ENCODE data around the gene PAGR1.
A peak's percentile ranks its signal among the peaks of the same experiment; 100 is the strongest.

Gene PAGR1

DNA sequence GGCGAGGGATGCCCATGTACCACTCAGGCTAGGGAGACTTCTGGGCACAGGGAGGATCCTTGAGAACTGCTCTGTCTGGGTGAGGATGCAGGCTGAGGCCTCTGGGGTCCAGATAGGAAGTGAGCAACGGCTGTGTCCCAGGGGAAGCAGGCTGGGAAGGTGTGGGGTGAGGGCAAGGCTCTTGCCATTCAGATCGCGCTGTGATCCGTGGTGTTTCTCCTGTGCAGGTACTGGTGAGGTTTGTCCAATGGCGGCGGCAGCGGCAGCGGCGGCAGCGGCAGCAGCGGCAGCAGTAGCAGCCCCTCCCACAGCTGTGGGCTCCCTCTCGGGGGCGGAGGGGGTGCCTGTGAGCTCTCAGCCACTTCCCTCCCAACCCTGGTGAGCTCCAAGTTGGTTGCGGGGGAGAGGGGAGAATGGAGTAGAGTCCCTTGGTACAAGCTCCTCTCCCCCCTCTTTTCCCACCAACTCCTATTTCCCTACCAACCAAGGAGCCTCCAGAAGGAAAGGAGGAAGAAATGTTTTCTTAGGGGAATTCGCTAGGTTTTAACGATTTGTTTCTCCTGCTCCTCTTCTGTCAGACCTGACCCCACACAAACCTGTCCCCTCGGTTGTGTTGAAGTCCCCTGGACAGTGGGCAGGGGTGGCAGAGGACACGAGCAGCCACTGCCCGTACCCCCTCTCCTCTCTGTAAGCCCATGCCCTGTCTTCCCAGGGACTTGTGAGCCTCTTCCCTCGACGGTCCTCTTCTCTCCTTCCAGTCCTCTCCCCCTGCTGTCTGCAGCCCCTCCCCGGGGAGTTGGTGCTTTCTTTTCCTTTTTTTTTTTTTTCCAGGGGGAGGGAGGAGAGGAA is 5.9 kb upstream of the PAGR1 start:
- no peak for ATAC-seq
- TF ChIP-seq SNAI2 (CRISPR knock-in tag; IDR thresholded peaks at IDR 0.05) (no peak), RARB (CRISPR knock-in tag; IDR thresholded peaks at IDR 0.05) (no peak), GLIS3 (CRISPR knock-in tag; IDR thresholded peaks at IDR 0.05) (no peak), OSR1 (CRISPR knock-in tag; IDR thresholded peaks at IDR 0.05) (no peak), CSDC2 (CRISPR knock-in tag; IDR thresholded peaks at IDR 0.05) (no peak), ESRRG (CRISPR knock-in tag; IDR thresholded peaks at IDR 0.05) (no peak), TOX (CRISPR knock-in tag; IDR thresholded peaks at IDR 0.05; ENCODE audit: borderline replicate concordance) (no peak), ZNF8 (CRISPR knock-in tag; IDR thresholded peaks at IDR 0.05) (no peak)

DNA sequence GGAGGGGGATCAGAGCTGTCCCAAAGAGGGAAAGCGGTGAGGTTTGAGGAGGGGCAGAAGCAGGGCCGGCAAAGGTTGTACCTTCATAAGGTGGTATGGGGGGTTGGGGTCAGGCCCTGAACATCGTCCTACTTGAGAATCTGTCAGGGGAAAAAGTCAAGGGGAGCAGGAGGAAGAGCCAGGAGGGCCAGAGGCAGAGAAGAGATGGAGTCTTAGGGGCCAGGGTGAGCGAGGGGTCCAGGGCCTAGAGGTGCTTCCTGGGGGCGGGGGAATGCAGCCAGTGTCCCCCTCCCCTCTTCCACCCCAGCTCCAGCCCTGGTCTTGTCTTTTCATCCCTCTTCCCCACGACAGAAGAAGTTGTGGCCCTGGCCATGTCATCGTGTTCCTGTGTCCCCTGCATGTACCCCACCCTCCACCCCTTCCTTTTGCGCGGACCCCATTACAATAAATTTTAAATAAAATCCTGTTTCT is 5.2 kb upstream of the PAGR1 start:
- no peak for ATAC-seq
- TF ChIP-seq TCF4 (CRISPR knock-in tag; IDR thresholded peaks at IDR 0.05; ENCODE audit: borderline replicate concordance): no peak

DNA sequence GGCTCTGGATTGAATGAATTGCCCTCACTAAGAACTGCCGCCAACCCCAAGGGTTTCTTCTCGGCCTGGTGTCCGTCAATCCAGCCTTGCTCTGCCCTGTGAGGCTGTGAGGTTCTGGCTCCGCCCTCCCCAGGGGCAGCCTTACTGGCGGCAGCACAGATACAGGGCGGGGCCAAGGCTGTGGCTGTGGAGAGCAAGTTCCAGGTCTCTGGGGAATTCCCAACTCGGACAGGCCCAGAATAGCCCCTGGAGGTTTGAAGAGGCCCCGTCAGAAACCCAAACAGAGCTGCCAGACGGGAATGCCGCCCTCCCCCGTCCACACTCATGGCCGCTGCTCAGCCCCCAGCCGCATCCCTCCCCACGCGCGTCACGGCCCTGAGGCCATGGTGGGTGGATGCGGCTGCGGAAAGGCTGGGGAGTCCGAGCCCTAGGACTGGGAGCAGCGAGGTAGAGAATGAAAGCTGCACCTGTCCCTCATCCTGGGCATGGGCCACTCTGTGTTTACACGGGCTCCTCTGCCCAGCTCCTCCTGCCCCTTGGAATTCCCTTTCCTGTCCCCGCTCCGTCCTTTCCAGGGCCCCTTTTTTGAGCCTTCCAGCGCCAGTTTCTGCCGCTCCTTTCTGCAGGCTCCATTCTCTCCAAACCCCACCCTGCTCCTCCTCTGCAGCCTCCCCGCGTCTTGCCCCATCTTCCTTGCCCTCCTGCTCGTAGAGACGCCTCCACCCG is 4.6 kb upstream of the PAGR1 start:
- no peak for TF ChIP-seq RARB (CRISPR knock-in tag; IDR thresholded peaks at IDR 0.05)
- no peak for TF ChIP-seq BACH2 (CRISPR knock-in tag; IDR thresholded peaks at IDR 0.05; ENCODE audit: borderline replicate concordance)
- no peak for TF ChIP-seq ZFP3 (CRISPR knock-in tag; IDR thresholded peaks at IDR 0.05)
- TF ChIP-seq, protein P1, sequence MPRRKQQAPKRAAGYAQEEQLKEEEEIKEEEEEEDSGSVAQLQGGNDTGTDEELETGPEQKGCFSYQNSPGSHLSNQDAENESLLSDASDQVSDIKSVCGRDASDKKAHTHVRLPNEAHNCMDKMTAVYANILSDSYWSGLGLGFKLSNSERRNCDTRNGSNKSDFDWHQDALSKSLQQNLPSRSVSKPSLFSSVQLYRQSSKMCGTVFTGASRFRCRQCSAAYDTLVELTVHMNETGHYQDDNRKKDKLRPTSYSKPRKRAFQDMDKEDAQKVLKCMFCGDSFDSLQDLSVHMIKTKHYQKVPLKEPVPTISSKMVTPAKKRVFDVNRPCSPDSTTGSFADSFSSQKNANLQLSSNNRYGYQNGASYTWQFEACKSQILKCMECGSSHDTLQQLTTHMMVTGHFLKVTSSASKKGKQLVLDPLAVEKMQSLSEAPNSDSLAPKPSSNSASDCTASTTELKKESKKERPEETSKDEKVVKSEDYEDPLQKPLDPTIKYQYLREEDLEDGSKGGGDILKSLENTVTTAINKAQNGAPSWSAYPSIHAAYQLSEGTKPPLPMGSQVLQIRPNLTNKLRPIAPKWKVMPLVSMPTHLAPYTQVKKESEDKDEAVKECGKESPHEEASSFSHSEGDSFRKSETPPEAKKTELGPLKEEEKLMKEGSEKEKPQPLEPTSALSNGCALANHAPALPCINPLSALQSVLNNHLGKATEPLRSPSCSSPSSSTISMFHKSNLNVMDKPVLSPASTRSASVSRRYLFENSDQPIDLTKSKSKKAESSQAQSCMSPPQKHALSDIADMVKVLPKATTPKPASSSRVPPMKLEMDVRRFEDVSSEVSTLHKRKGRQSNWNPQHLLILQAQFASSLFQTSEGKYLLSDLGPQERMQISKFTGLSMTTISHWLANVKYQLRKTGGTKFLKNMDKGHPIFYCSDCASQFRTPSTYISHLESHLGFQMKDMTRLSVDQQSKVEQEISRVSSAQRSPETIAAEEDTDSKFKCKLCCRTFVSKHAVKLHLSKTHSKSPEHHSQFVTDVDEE (CRISPR knock-in tag; IDR thresholded peaks at IDR 0.05): peak; percentile 39; the same call in 1 of the 2 replicates
- TF ChIP-seq, protein P2, sequence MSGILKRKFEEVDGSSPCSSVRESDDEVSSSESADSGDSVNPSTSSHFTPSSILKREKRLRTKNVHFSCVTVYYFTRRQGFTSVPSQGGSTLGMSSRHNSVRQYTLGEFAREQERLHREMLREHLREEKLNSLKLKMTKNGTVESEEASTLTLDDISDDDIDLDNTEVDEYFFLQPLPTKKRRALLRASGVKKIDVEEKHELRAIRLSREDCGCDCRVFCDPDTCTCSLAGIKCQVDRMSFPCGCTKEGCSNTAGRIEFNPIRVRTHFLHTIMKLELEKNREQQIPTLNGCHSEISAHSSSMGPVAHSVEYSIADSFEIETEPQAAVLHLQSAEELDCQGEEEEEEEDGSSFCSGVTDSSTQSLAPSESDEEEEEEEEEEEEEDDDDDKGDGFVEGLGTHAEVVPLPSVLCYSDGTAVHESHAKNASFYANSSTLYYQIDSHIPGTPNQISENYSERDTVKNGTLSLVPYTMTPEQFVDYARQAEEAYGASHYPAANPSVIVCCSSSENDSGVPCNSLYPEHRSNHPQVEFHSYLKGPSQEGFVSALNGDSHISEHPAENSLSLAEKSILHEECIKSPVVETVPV (CRISPR knock-in tag; IDR thresholded peaks at IDR 0.05): no peak
- TF ChIP-seq OSR1 (CRISPR knock-in tag; IDR thresholded peaks at IDR 0.05): no peak
- ATAC-seq: peak; percentile 82

DNA sequence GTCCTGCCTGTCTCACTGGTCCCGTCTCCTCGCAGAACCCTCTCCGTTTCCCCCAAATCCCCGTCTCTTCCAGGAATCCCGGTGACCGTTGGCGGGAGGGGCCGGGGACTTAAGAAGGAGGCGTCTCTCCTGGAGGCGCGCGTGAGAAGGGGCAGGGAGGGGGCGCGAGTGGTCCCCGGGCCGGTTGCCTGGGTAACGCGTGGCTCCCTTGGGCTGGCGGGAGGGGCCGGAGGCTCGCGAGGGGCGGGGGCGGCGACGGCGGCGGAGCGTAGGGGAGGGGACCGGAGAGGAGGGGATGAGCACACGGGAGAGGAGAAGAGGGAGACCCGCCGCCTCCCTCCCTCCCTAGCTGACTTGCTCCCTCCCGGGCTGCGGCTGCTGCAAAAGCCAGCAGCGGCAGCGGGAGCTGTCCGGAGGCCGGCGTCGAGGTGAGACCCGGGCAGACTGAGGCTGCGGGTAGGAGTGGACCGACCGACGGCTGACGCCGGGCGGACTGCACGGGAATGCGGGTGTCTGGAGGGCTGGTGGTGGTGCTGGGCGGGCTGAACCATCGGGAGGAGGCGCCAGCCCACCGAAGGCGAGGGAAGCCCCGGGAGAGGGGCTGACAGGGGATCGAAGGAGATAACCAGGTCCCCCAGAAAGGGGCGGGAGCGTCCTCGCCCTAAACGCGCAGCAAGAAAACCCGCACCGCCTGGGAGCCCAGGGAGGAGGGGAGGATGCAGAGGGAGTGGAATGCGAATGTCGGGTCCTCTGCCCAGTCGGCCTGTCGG is 3.9 kb upstream of the PAGR1 start, which contains the start of gene PRRT2:
TSS of gene PRRT2 (plus strand) at position 298 of the 770 bp plus-strand sequence. CDS start 862 bp downstream, outside the sequence.
- ATAC-seq: peak; percentile 15
- TF ChIP-seq, protein P3, sequence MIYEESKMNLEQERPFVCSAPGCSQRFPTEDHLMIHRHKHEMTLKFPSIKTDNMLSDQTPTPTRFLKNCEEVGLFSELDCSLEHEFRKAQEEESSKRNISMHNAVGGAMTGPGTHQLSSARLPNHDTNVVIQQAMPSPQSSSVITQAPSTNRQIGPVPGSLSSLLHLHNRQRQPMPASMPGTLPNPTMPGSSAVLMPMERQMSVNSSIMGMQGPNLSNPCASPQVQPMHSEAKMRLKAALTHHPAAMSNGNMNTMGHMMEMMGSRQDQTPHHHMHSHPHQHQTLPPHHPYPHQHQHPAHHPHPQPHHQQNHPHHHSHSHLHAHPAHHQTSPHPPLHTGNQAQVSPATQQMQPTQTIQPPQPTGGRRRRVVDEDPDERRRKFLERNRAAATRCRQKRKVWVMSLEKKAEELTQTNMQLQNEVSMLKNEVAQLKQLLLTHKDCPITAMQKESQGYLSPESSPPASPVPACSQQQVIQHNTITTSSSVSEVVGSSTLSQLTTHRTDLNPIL (CRISPR knock-in tag; IDR thresholded peaks at IDR 0.05; ENCODE audit: low read depth): no peak
- TF ChIP-seq OSR1 (CRISPR knock-in tag; IDR thresholded peaks at IDR 0.05): no peak
- no peak for TF ChIP-seq ISL1 (CRISPR knock-in tag; IDR thresholded peaks at IDR 0.05)
- no peak for TF ChIP-seq SNAI2 (CRISPR knock-in tag; IDR thresholded peaks at IDR 0.05)
- TF ChIP-seq, protein P4, sequence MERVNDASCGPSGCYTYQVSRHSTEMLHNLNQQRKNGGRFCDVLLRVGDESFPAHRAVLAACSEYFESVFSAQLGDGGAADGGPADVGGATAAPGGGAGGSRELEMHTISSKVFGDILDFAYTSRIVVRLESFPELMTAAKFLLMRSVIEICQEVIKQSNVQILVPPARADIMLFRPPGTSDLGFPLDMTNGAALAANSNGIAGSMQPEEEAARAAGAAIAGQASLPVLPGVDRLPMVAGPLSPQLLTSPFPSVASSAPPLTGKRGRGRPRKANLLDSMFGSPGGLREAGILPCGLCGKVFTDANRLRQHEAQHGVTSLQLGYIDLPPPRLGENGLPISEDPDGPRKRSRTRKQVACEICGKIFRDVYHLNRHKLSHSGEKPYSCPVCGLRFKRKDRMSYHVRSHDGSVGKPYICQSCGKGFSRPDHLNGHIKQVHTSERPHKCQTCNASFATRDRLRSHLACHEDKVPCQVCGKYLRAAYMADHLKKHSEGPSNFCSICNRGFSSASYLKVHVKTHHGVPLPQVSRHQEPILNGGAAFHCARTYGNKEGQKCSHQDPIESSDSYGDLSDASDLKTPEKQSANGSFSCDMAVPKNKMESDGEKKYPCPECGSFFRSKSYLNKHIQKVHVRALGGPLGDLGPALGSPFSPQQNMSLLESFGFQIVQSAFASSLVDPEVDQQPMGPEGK (CRISPR knock-in tag; IDR thresholded peaks at IDR 0.05; ENCODE audit: borderline replicate concordance): no peak
- no peak for TF ChIP-seq ESRRG (CRISPR knock-in tag; IDR thresholded peaks at IDR 0.05)
- no peak for TF ChIP-seq PPARA (CRISPR knock-in tag; IDR thresholded peaks at IDR 0.05; ENCODE audit: borderline replicate concordance)

All from SK-N-SH treated with all-trans-retinoic acid at 6 μM for 48 hours (cell line).